Thyroid gland (tissue), 4 donors: ENCODE measurements around the gene PSMG4. TPM values are rescaled to one million over a fixed set of nuclear protein-coding genes. Genes with fewer than 3 reads are reported as not detected.
A peak's percentile ranks its signal among the peaks of the same experiment; 100 is the strongest.

ENCODE experiments used
- DNase-seq, 2 donors: peaks; one replicate each; pipeline ENCODE4 v3.0.0-alpha.2; 2019
- H3K27ac ChIP-seq, 3 donors: fragments of 200-600 bp; sonication (generic); 1 replicate in 2 of 3; 2 replicates in 1 of 3; pipeline ENCODE4 v1.5.1; 2016 to 2019; ENCODE audit warnings: mild to moderate bottlenecking in 1 of 3, moderate library complexity in 1 of 3
- H3K27me3 ChIP-seq: fragments of 200-600 bp; sonication (generic); one replicate; pipeline ENCODE4 v1.5.1; 2019
- H3K36me3 ChIP-seq, 2 donors: fragments of 200-600 bp; sonication (generic); one replicate each; pipeline ENCODE4 v1.5.1; 2016 to 2019
- H3K4me1 ChIP-seq, 2 donors: fragments of 200-600 bp; sonication (generic); one replicate each; pipeline ENCODE4 v1.5.1; 2017 to 2019
- H3K4me3 ChIP-seq, 3 donors: fragments of 200-600 bp; sonication (generic); replicated peaks in 1 of 3; 1 replicate in 2 of 3; 2 replicates in 1 of 3; pipeline ENCODE4 v1.5.1; 2016; ENCODE audit warnings: mild to moderate bottlenecking in 1 of 3
- H3K9me3 ChIP-seq: fragments of 200-600 bp; sonication (generic); one replicate; pipeline ENCODE4 v1.5.1; 2017
- POLR2A ChIP-seq, 2 donors: fragments of 450-650 bp; IDR thresholded peaks; one replicate each; pipeline ENCODE4 v1.6.1; 2017; ENCODE audit warnings: antibody characterized with exemption in 2 of 2, mild to moderate bottlenecking in 2 of 2, moderate library complexity in 1 of 2
- WGBS, 2 donors: methylation state at CpG; one replicate each; pipeline ENCODE4 v1.1.5; 2017; 5-methylcytosine and 5-hydroxymethylcytosine counted together
- intact Hi-C: fragments of 100-400 bp; cut with DNase I; formaldehyde crosslinking; loops from one replicate; pipeline ENCODE4 v1.15.1; 2023
- total RNA-seq, 4 donors: library from RNA; depleted of rRNA; stranded (reverse); fragments of >200 nt; gene quantifications; one replicate each; pipeline ENCODE4 v1.2.3, GENCODE V29; 2016
- TF ChIP-seq, protein P1 (sequence below), 6 experiments: fragments of 200-600 bp in 3 of 6; fragments of 450-650 bp in 3 of 6; sonication (generic) in 3 of 6; IDR thresholded peaks; one replicate each; pipeline ENCODE4 v1.5.1; 2016 to 2019; ENCODE audit warnings: antibody characterized with exemption in 6 of 6, mild to moderate bottlenecking in 2 of 6, inconsistent platforms in 1 of 6, moderate library complexity in 1 of 6

PSMG4 gene
- total RNA-seq, 4 donors from 2014 or later: 19.6 to 41.8 (median 34.4) TPM

- 82 to 86% methylated on average over 7 to 11 of the region's 11 CpGs for WGBS, 2 donors
- intact Hi-C loops: no loop called here
- no peak for DNase-seq
- TF ChIP-seq POLR2A (IDR thresholded peaks at IDR 0.05): no peak
- TF ChIP-seq, protein P1, sequence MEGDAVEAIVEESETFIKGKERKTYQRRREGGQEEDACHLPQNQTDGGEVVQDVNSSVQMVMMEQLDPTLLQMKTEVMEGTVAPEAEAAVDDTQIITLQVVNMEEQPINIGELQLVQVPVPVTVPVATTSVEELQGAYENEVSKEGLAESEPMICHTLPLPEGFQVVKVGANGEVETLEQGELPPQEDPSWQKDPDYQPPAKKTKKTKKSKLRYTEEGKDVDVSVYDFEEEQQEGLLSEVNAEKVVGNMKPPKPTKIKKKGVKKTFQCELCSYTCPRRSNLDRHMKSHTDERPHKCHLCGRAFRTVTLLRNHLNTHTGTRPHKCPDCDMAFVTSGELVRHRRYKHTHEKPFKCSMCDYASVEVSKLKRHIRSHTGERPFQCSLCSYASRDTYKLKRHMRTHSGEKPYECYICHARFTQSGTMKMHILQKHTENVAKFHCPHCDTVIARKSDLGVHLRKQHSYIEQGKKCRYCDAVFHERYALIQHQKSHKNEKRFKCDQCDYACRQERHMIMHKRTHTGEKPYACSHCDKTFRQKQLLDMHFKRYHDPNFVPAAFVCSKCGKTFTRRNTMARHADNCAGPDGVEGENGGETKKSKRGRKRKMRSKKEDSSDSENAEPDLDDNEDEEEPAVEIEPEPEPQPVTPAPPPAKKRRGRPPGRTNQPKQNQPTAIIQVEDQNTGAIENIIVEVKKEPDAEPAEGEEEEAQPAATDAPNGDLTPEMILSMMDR (IDR thresholded peaks at IDR 0.05): no peak
- Histone ChIP-seq H3K27ac (no peak overlapping the region), H3K9me3 (no peaks in the 10 kb centered on the region), H3K4me3 (no peak overlapping the region), H3K36me3 (no peaks in the 10 kb centered on the region), H3K27me3 (no peaks in the 10 kb centered on the region), H3K4me1 (peaks cover 0 to 5% of the 10 kb centered on the region in 2 donors)
Measured at GRCh38 chr6:3312604-3313231, 54.0 kb downstream of the PSMG4 start.

DNA sequence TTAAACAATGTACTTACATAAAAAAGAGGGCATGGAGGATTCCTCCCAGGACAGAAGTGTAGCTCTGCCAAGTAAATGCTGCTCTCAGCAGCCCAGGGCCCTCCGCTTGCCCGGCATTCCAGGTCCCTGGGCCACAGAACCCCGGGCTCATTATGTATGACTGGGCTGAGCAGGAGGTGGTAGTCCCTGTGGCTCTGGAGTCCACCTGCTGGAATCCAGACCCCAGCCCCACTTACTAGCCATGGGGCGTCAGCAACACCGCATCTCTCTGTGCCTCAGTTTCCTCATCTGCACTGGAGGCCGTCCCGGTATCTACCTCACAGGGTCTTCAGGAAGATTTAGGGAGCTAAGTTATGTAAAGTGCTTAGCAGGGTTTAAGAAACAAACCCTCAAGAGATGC is 55.4 kb downstream of the PSMG4 start:
- no peaks in the 10 kb centered on the region for H3K27me3 ChIP-seq
- H3K27ac ChIP-seq: no peak overlapping the region
- WGBS, 2 donors: 86 to 87% methylated on average over 7 of the region's 7 CpGs
- intact Hi-C loops: no loop called here
- no peak for DNase-seq
- no peak overlapping the region for H3K4me3 ChIP-seq
- H3K36me3 ChIP-seq: no peaks in the 10 kb centered on the region
- H3K9me3 ChIP-seq: no peaks in the 10 kb centered on the region
- TF ChIP-seq, protein P1 (IDR thresholded peaks at IDR 0.05): no peak
- H3K4me1 ChIP-seq: peaks cover 0 to 5% of the 10 kb centered on the region in 2 donors

- peak; percentile 56 to 61 for DNase-seq
- WGBS, 2 donors: 65 to 70% methylated on average over 20 of the region's 20 CpGs
Measured at GRCh38 chr6:3314621-3315467, 56.1 kb downstream of the PSMG4 start.

GRCh38 chr6:3315841-3316240 is 57.1 kb downstream of the PSMG4 start:
- no peak for DNase-seq
- intact Hi-C loops: no loop called here
- no peak for TF ChIP-seq POLR2A (IDR thresholded peaks at IDR 0.05)
- TF ChIP-seq, protein P1 (IDR thresholded peaks at IDR 0.05): no peak
- WGBS, 2 donors: 75 to 83% methylated on average over 8 of the region's 8 CpGs
- Histone ChIP-seq H3K4me3 (no peak overlapping the region), H3K9me3 (no peaks in the 10 kb centered on the region), H3K36me3 (no peaks in the 10 kb centered on the region), H3K27ac (no peak overlapping the region), H3K27me3 (no peaks in the 10 kb centered on the region), H3K4me1 (peaks cover 0 to 5% of the 10 kb centered on the region in 2 donors)

More at GRCh38 chr6:3314621-3315467, 56.1 kb downstream of the PSMG4 start:
- Histone ChIP-seq H3K9me3 (no peaks in the 10 kb centered on the region), H3K4me1 (peaks cover 0 to 5% of the 10 kb centered on the region in 2 donors), H3K27ac (no peak overlapping the region), H3K36me3 (no peaks in the 10 kb centered on the region), H3K4me3 (no peak overlapping the region), H3K27me3 (no peaks in the 10 kb centered on the region)
- intact Hi-C loops: no loop called here
- TF ChIP-seq POLR2A (IDR thresholded peaks at IDR 0.05): no peak
- TF ChIP-seq, protein P1 (IDR thresholded peaks at IDR 0.05): no peak

DNA sequence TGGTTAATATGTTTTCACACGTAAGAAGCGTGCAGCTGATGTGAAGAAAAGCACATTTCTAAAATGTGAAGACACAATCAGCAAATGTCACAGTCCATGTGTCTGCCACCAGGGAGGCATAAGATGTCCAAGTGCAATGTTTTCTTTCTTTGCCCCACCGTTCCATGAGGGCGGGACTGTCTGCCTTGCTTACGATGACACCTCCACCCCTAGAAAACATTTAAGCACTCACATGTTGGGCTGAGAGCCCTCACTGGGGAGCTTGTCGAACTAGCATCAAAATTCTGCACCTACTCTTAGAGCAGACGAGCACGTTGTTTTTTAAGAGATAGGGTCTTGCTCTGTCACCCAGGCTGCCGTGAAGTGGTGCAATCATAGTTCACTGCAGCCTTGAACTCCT is 57.6 kb downstream of the PSMG4 start:
- peaks cover 0 to 5% of the 10 kb centered on the region in 2 donors for H3K4me1 ChIP-seq
- DNase-seq: no peak
- H3K27me3 ChIP-seq: no peaks in the 10 kb centered on the region
- H3K36me3 ChIP-seq: no peaks in the 10 kb centered on the region
- H3K27ac ChIP-seq: no peak overlapping the region
- TF ChIP-seq, protein P1 (IDR thresholded peaks at IDR 0.05): no peak
- no peak for TF ChIP-seq POLR2A (IDR thresholded peaks at IDR 0.05)
- intact Hi-C loops: no loop called here
- no peak overlapping the region for H3K4me3 ChIP-seq
- H3K9me3 ChIP-seq: no peaks in the 10 kb centered on the region
- WGBS, 2 donors: 90 to 91% methylated on average over 9 of the region's 9 CpGs
